HG03571 (cell line): Measurements from ENCODE around the gene RMDN2.
"Not testable (repeated sequence)": the region's sequence is repeated elsewhere in the genome, so short reads cannot be mapped to it uniquely, and the experiment has no call there.

Experiments used
- ATAC-seq: cut with Tn5 transposase; IDR thresholded peaks from one replicate; pipeline ENCODE4 v1.9.1; 2021; ENCODE audit not compliant: unreplicated experiment

Gene RMDN2

GRCh38 chr2:37984589-37984988 is 59.5 kb downstream of the RMDN2 start:
- ATAC-seq, result no peak

GRCh38 chr2:37985333-37985732 is 60.2 kb downstream of the RMDN2 start:
- ATAC-seq, result no peak

DNA sequence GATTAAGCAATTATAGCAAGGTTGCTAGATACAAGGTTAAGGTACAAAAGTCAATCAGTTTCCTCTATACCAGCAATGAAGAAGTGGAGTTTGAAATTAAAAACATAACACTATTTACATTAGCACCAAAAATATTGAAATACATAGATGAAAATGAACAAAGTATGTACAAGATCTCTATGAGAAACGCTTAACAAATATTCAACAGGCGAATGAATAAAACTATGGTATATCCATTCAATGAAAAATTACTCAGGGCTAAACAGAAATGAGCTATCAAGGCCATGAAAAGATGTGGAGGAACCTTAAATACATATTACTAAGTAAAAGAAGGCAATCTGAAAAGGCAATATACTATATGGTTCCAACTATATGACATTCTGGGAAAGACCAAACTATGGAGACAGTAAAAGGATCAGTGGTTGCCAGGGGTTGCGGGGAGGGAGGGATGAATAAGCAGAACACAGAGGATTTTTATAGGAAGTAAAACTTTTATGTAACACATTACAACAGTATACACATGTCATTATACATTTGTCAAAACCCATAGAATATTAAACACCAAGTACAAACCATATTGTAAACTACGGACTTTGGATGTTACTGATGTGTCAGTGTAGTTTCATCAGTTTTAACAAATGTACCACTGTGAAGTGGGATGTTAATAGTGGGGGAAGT is 62.1 kb downstream of the RMDN2 start:
- ATAC-seq, result no peak

- no peak for ATAC-seq
Observed at GRCh38 chr2:37992601-37993000, 67.5 kb downstream of the RMDN2 start.

- ATAC-seq, result no peak
Observed at GRCh38 chr2:37993143-37993542, 68.1 kb downstream of the RMDN2 start.

GRCh38 chr2:37997629-37998028 is 72.5 kb downstream of the RMDN2 start:
- ATAC-seq, result no peak

DNA sequence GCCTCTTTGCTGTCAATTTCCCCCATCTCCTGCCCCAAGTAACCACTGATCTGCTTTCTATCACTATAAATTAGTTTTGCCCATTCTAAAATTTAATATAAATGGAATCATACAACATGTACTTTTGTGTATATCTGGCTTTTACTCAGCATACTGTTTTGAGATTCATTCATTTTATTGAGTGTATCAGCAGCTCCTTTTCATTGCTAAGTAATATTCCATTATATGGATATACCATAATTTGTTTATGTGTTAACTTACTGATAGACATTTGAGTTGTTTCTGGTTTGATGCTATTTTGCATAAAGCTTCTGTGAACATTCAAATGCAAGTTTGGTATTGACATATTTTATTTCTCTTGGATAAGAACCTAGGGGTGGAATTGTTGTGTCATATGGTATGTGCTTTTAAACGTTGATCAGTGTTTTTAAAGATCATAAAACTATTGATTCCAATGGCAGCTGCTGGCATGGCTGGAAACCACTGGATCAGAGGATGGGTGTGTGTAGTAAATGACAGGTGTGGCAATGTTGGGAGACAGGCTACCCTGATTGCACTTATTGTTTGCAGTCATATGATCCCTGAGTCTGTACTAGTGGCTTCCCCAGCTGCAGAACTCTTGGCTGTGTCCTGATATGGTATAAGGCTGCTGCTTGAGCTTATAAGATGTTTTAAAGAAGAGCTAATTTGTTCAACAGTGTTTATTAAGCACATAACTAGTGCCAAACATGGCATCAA is 75.6 kb downstream of the RMDN2 start:
- ATAC-seq, result no peak

- not testable (repeated sequence) for ATAC-seq
Observed at GRCh38 chr2:38010187-38010586, 85.1 kb downstream of the RMDN2 start.

DNA sequence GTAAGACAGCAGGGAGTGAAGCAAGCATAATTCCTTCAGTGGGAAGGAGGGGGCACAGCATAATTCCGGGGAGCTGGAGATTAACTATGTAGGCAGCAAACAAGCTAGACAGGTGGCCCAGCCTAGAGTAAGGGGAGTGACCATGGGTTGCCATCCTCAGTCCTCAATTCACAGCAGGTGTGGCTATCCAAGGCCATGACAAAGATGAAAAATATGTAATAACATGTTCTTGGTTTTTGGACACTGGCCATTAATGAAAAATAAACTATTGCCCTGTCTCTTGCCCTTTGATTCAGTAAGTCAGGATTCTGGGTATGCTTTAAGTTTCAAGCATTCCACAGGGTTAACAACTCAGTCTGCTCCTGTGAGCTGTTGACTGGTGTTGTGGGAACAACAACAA is 85.9 kb downstream of the RMDN2 start:
- no peak for ATAC-seq

DNA sequence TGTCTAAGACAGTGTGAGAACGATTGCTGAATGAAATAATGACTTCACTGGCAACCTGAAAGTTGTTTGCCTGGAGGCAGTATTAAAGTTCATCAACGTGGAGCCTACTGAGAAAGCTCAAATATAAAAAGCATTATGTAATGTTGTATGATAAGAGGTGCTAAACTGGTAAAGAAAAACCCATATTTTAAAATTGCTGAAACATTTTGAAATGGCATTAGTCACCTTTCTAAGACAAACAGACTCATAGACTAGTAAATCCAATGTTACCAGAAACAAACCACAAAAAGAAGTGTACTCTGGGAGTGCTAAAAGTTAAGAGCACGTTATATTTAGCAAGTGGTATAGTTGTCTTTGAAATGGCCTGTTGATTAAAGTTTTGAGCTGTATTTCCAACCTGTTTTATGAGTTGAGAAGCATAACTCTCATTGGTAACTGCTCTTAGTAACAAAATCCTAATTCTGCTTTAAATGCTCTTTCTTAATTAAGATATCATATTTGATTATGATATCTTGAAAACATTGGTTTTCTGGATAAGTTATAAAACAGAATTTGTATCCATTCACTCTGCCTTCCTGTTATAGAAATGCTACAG is 88.2 kb downstream of the RMDN2 start:
- no peak for ATAC-seq

DNA sequence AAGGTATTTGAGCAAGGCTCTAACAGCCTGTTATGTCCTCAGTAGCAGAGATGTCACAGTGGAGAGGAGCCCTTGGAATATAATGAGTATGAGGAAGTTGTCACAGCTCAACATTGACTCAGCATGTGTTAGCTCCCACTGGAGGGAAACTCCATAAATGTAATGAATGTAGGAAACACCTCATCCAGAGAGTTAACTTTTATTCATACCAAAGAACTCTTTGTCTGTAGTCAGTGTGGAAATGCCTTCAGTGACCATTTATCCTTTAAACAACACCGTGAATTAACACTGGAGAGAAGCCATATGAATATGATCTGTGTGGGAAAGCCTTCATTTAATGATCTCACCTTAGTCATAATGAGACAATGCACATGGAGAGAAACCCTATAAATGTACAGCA is 91.1 kb downstream of the RMDN2 start:
- ATAC-seq, result no peak

- no peak for ATAC-seq
Observed at GRCh38 chr2:38017836-38018235, 92.7 kb downstream of the RMDN2 start.

GRCh38 chr2:38020359-38021069 is 95.4 kb downstream of the RMDN2 start:
- not testable (repeated sequence) for ATAC-seq

DNA sequence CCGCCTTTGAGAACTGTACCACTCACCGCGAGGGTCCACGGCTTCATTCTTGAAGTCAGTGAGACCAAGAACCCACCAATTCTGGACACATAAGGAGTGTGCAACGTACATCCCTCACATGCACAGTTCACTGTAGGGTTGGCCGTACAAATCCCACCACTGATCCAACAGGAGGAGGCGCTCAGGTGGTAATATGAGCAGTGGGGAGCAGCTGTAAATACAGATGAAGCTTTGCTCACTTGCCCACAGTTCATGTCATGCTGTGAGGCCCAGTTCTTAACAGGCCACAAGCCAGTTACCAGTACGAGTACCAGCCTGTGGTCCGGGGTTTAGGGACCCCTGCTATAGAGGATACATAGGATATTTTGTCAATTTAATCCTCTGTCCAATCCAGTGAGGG is 96.5 kb downstream of the RMDN2 start:
- ATAC-seq, result no peak

DNA sequence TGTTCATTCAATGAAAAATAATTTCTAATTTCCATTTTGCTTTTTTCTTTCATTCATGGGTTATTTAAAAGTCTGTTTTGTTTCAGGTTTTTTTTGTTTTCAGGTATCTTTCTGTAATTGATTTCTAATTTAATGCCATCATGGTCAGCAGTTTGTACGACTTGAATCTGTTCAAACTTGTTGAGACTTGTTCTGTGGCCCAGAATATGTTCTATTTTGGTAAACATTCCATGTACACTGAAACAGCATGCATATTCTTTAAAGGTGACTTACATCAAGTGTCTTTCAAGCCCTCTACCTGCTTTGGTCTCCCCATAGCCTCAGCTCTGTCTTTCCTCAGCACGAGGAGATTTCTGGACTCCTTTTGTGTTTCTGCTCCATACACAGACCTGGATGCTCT is 101.8 kb downstream of the RMDN2 start:
- no peak for ATAC-seq

DNA sequence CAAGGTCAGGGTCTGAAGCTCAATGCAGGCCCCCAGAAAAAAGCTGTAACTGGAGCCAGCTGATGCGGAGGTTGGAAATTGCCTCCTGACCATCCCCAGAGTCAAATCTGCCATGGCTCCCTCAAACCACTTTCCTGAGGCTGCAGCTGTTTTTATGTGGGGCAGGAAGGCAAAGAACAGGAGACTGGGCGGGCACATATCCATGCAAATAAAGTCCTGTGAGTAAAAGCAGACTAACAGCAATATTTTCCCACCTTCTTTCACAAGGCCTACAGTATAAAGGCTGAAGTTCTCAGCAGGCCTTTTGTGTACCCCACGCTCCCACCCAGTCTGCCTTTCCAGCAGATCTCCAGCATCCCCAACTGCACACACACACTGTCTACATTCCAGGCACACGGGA is 103.7 kb downstream of the RMDN2 start:
- no peak for ATAC-seq

DNA sequence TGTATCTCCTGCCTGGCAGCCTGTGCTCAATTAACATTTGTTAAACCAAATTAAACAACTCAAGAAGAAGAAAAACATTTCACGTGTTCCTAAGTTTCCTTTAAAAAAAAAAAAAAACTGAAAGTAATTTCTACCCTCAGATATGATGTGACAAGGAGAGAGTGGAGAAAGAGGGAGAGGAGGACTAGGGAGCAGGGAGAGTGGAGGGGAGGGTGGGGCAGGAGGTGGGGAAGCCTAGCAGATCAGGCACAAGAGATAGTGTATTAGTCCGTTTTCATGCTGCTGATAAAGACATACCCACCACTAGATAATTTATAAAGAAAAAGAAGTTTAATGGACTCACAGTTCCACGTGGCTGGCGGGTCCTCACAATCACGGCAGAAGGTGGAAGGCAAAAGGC is 104.4 kb downstream of the RMDN2 start:
- ATAC-seq, result no peak

GRCh38 chr2:38030635-38031355 is 105.7 kb downstream of the RMDN2 start:
- no peak for ATAC-seq

- no peak for ATAC-seq
Observed at GRCh38 chr2:38032946-38033345, 107.9 kb downstream of the RMDN2 start.

- ATAC-seq, result no peak
Observed at GRCh38 chr2:38033646-38034045, 108.6 kb downstream of the RMDN2 start.

GRCh38 chr2:38035968-38036367 is 110.9 kb downstream of the RMDN2 start:
- no peak for ATAC-seq
